SIG-M5 treated with dmso at 0.1 percent for 504 hours (cell line): ENCODE measurements around the gene PRDM15.

Experiments used
- DNase-seq: peaks from one replicate; lab custom pipeline; 2025; ENCODE audit not compliant: unreplicated experiment; lab: John Stamatoyannopoulos, UW

The PRDM15 gene

DNA sequence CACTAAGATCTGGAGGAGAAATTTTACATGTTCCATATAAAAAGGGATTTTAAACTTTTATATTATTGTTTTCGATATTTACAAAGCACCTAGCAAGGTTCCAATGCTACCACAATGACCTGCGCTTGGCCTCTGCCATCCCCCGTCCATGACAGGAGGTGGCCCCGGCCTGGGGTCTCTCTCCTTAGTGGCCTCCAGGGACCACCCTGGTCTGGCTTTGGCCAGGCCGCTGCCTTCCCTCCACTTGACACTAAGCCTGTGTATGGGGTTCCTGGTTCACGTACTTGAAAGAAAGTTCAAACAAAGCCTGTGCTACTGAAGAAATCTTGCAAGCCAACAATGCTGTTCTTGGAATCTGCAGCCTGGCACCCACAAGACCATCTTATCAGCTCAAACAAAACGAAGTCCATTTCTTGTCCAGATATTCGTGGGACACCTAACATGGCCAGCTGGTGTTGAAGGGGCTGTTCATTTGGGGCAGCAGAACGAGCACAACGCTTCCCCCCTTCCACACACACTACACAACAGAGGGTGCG lies 12.8 kb downstream of the PRDM15 start:
- DNase-seq, result no peak

DNA sequence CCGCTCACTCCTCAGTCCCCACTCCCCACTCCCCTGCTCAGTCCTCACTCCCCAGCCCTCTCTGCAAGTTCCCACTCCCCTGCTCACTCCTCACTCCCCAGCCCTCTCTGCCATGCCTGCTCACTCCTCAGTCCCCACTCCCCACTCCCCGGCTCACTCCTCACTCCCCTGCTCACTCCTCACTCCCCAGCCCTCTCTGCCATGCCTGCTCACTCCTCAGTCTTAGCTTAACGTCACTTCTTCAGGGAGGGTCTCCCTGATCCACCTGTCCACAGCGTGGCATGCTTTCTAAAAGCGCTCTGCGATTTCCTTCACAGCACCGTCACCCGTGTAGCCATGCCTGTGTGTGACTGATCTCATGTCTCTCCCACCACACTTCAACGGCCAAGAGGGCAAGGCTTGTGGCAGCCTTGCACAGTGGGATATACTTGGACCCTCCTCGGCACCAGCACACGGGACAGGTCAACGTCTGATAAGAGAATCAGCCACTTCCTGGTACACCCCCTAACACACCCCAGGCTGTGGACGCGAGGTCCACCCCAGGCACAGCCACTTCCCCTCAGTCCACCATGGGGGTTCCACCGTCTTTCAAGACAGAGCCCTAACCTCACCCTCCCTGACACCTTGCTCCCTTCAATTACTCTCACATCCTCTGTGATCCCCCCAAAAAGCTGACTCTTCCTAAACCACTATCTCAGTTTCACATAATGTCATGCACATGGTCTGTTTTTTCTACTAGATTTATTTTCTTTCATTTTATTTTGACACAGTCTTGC lies 14.0 kb downstream of the PRDM15 start:
- no peak for DNase-seq

DNA sequence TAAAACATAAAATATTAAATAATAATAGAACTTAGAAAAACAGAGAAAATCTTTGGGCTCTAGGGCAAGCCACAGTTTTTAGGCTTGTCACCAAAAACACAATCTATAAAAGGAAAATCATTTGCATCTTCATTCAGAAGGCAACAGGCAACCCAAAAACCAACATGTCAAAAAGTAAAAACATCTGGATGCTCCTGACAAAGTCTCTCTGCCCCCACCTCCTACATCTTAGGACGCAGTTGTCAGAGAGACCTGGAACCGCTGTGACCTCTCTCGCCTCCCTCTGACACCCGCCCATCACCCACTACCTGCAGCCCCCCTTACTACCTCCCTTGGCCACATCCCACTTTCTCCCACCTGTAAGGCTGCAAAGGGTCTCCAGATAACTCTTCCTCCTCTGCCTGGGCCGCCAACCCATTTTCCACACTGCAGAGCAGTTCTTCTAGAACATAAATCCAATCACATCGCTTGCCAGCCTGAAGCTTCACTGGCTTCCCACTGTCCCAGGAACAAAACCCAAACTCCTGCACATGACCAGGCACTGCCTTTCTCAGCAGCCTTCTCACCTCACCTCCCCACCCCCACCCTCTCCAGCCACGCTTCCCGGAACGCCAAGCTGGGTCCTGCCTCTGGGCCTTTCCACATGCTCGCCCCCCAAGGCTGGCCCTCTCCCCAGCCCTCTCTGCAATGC lies 14.7 kb downstream of the PRDM15 start:
- no peak for DNase-seq

DNA sequence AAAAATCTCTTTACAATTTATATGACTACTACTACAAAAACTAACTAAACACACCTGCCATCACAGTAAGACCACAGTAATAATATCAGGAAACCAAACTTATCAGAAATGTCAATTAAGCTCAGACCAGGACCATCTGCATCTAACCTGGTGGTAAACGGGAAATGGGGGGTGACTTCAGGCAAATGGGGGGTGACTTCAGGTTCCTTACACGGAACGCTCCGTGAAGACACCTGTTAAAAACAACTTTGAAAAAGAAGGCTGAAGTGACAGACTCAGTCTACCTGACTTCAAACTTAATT lies 15.8 kb downstream of the PRDM15 start:
- no peak for DNase-seq

DNA sequence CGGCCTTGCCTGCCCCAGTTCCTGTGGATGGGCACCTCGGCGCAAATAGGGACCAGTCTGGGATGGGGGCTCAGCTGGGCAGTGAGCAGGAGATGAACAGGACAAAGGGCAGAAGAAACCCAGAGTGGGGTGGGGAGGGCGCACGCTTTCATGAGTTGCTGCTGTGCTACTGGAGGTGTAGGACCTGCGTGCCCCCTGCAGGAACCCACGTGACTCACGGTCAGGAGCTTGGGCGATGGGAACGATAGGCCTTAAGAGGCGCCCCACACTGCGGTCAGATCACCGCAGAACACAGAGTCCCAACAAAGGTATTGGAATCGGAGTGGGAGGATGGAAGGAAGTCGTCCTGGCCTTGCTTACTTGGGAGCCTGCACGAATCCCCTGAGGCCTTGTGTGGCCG lies 17.2 kb downstream of the PRDM15 start:
- no peak for DNase-seq

DNA sequence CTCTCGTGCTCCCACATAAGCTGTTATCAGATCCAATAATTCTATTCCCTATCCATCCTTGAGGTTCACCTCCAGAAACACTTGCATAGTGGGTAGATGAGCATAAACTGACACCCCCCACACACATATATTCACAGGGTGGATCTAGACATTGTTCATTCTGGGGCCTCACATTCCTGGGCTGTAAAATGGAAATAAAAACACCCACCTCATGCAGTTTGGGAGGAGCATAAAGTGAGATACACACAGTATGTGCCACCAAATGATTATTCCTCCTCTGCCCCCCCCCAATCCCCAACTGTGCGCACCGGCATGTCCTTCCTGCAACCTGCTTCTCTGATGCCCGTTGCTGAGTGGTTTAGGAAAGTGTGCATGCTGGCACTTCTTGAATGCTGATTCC lies 17.9 kb downstream of the PRDM15 start:
- no peak for DNase-seq

DNA sequence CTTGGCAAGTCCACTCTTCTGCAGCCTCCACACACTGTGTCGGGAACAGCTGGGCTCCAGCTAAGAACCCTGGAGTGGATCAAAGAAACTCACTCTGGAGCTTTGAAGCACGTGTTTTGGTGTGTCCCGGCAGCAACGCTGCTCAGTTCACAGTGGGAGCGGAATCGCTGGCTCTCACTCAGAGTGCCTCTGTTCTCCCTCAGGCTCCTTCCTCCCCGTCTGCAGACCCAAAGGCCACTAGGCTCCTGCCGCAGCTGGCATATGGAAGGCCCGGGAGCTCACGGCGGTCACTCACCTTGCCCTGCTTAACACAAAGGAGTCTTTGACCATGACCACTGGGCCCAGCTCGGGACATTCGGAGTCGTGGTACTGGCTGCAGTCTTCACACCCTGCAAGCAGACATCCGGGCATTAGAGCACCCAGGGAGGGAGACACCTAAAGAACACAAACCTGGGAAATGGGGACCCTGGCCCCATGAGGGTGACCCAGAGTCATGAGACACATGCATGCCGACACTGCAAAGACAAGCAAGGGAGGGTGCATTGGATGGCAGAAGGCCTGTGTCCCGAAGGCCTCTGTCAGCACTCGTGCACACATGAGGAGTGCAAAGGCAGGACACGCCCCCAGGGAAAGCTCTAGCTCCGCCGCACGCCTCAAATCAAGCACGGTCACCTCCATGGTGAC lies 19.7 kb downstream of the PRDM15 start:
- no peak for DNase-seq

DNA sequence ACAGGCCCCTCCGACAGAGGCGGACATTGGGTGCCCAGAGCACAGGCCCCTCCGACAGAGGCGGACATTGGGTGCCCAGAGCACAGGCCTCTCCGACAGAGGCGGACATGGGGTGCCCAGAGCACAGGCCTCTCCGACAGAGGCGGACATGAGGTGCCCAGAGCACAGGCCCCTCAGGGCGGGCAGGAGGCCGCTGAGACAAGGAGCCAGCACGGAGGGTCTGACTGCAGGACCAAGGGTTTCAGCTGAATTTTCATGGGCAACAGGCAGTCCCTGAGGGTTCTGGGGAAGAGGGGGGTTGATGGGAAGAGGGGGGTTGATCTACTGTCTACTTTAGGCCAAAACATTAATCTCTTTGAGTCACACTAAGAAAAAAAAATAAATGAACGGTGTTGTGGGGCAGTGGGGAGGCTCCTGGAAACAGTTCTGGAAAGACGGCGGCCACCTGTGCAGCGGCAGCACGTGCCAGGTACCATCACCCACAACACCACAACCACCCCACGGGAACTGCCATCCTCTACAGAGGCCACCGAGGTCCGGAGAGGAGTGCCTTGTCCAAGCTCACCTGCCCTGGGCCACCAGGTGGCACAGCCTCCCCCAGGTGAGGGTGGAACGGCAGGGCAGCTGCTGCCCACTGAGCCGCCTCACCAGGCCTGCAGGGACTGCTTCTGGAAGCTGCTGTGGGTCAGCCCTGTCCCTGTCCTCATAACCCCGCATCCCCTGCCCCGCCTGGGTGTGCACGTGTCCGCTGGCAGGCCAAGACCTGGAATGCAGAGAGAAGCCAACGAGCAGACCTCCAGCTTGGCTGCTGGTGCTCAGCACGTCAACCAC lies 20.5 kb downstream of the PRDM15 start:
- DNase-seq, result no peak

DNA sequence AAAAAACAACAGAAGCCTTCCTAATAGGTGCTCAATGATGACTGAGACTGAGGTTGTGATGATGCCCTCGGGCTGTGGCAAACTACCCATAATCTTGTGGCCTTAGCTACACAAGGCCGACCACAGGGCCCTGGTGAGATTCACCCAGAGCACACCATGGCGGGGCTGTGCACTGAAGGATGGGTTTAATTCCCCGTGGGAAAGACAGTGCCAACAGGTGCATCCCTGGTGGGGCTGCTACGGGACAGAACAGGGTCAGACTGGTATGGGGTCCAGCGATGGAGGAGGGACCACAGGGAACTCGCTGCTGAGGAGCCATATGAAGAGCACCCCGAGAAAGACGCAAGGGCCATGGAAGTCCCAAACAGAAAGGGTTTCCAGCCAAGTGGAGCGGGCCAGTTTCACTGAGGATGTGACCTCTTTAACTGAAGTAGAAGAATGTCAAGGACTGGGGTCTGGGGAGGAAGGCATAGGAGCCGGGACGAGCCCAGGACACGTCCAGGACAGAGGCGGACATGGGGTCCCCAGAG lies 21.3 kb downstream of the PRDM15 start:
- no peak for DNase-seq

DNA sequence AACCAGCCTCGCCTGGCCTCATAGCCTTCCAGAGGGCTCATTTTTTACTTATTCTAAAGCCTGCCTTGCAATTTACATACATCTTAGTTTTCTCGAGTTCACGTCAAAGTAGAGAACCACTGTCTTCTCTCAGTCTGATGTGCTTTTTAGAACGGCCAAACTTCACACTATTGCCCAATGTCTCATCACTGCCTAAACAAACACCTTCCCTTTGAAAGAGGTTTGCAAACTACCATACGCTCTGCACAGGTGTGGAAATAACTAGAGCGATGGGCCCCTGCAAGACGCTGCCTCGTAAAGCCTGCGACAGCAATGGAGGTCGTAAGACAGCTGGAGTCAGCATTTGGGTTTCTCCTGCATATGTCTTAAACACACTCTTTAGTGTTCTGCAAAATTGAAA lies 22.6 kb downstream of the PRDM15 start:
- no peak for DNase-seq

DNA sequence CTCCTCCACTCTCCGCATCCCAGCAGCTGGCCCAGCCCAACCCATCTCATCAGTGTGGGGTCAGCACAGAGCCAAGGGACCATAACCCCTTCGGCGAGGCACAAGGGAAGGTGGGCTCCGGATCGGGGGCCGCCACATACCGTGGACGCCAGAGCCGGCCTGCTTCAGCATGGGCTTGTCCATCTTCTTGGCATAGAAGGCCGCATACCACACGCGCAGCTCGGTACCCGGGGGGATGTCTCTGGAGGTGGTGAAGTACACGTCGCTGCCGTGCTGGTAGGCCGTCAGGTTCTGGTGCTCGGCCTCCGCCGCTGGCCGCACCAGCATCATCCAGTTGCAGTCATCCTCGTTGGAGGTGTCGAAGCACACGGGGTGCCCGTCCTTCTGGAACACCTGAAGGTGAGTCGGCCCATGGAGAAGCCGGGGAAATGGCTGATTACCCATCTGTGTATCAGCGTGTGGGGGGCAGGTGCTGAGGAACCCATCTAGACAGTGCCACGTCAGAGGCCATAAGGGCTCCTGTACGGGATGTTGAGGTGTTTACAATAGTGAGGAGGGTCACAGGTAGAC lies 24.6 kb downstream of the PRDM15 start:
- DNase-seq, result no peak

DNA sequence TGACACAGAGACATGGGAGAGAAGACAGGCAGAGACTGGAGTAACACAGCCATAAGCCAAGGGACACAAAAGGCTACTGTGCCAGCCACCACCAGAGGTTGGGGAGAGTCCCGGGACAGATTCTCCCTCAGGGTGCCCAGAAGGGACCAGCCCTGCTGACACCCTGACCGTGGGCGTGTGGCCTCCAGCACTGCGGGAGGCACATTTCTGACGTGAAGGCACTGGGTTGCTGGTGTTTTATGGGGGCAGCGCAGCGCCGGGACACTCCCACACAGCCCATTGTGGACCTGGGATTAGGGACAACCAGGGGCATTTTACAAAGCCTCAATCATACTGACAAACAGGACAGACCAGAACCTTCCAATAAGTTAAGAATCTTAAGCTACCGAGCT lies 26.2 kb downstream of the PRDM15 start:
- DNase-seq, result no peak

DNA sequence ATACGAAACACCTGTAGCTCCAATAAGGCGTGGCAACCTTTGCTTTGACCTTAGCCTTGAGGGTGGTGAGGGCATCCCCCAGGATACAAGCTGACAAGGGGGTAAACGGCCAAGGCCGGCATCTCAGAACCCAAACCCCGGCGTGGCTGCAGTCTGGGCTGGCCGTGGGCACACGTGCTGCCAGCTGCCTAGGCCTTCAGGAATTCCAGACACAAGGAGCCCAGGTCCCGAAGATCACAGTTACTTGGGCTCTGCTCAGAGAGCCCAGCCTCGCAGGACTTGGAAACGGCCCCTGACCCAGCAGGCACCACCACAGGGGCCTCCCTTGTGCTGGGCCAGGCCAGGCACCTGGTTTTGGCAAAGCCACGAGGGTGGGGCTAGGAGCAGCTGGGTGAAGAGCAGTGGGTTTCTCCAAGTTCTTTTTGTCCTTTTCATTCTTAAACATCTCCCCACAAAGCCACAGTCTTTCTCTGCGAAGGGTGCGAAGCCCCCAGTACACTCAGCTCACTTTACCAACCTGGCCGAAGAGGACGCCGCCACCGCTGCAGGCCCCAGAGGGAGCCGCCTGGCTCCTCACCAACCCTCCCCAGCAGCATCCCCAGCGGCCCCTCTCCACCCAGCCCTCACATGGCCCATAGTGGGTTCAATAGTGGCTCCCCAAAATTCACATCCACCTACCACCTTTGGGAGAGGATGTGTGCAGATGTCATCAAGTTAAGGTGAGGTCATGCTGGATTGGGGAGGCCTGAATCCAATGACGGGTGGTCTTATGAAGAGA lies 26.8 kb downstream of the PRDM15 start:
- DNase-seq, result no peak

DNA sequence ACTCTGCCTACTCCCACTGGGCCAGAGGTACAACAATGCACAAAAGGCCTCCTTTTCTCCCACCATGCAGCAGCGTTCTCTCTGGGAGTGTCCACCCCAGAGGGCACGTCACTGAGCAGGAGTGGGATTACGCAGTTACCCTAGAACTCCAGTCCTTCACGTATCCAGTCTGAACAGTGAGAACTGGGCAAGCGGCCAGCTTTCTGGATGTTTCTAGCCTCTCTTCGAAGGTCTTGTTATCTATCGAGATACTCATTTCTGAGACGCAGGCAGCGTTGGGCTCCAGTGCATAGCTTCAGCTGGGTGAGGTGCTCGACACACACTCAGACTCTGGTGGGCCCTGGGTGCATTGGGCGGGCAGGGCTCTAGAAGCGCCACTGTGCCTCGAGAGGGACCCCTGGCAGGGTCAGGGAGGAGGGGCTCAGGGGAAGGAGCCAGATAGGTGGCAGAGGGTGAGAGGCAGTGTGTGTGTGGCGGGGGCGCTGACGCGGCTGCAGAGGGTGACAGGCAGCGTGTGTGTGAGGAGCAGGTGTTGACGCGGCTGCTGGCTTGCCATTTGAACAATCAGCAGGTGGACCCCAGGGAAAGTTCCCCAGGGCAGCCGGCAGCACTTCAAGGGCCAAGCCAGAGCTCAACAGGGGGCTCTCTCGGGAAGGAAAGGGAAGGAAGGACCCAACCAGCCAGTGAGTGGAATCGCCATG lies 27.9 kb downstream of the PRDM15 start:
- DNase-seq, result no peak

DNA sequence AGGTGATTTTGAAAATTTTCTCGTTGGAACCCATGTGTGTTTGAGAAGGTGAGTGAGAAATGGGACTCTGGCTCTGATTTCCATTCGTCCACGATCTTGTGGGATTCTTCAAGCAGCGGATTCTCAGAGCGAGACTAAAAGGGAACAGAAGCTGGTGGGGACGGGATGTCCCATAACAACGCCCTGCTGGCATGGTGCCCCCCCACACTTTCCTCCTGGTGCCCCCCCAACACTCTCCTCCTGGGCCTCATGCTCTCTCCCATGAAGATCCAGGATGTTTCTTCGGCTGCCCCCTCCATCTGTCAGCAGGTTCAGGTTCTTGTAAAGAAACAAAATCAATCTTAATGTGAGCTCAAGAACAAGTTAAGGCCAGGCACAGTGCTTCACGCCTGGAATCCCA lies 29.1 kb downstream of the PRDM15 start:
- no peak for DNase-seq

DNA sequence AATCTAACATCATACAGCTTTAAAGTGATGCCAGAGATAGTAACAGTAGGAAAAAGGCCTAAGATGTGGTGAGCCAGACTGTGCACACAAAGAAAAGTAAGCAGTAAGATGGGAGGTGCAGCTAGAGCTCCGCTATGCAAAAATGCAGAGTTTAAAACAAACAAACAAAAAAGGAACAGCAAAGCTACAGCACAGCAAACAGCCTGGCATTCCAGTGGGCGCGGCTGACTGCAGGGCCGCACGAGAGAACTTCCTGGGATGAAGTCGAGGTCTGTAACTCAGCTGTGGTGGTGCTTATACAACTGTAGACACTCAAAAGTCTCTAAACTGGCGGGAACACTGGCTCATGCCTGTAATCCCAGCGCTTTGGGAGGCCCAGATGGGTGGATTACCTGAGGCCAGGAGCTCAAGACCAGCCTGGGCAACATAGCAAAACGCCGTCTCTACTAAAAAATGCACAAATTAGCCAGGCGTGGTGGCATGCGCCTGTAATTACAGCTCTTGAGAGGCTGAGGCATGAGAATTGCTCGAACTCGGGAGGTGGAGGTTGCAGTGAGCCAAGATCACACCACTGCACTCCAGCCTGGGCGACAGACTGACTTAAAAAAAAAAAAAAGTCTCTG lies 30.1 kb downstream of the PRDM15 start:
- DNase-seq, result no peak

DNA sequence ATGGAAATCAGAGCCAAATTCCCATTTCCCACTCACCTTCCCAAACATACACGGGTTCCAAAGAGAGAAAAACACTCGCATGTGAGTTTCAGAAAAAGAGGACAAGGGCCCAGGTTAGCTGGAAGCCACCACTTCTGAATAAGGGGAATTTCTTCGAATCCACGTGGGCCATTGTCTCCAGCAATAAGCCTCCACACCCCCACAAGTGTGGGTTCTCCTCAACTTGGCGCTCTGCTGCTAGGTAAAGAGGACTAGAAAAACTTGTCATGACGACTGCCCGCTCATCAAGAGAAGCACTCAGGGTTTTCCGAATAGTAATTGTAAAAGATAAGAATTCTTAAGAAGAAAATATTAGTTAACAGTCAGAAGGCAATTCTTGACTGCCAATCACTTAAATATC lies 30.6 kb downstream of the PRDM15 start:
- no peak for DNase-seq

DNA sequence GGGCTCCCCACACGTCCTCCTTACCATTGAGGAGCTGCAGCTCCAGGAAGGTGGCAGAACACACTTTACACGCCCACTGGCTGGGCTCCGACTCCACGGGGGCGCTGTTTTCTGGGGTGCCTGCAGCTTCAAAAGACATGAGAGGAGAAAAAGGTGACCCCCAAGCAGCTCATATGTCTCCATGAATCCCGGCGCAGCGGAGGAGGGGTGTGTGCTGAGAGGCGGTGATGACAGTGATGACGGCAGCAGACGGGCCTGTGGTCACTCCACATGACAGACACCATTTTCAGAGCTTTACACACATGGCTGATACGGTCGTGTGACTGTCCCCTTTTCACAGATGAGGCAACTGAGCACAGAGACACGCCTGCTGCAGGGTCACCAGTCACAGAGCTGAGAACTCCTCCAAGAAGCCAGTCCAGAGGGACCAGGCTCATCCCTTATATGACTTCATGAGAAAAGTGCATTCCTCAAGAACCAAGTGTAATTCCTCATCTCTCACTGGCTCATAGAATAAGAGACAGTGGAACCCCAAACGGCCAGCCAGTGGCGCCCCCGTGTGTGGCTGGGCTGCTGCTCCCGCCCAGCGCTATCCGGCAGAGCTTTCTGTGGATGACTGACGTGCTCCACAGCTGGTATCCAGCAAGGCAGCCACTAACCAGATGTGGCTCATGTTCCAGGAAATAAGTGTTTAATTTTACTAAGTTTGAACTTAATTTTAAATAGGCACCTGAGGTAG lies 31.9 kb downstream of the PRDM15 start:
- no peak for DNase-seq
